Endothelial cell of umbilical vein (primary cell): Measurements from ENCODE around the gene MED12L. TPM values are rescaled to one million over a fixed set of nuclear protein-coding genes. Genes with fewer than 3 reads are reported as not detected.

Source experiments
- BruUV-seq: library from RNA; stranded (reverse); fragments of 400-500 nt; replicated peaks from 2 replicates; lab custom pipeline; 2021; lab: Mats Ljungman, UMichigan
- CTCF ChIA-PET: fragments of 300-600, 350-600 bp; sonication (Branson Sonifier 250); formaldehyde crosslinking; loops from one replicate; lab custom pipeline; 2021; ENCODE audit warnings: antibody characterized with exemption, inconsistent platforms; lab: Charles Lee
- POLR2A ChIA-PET: fragments of 300-600, 350-600 bp; sonication (Branson Sonifier 250); formaldehyde crosslinking; loops from one replicate; lab custom pipeline; 2021; ENCODE audit warnings: antibody characterized with exemption, inconsistent platforms; lab: Charles Lee
- DNase-seq: peaks from one replicate; pipeline ENCODE4 v3.0.0-alpha.2; 2011; ENCODE audit warnings: low read depth, low spot score
- FAIRE-seq: peaks from 2 replicates; lab custom pipeline; 2011; peaks lifted over from hg19 to GRCh38; lab: Jason Lieb, UNC
- H2AFZ ChIP-seq: 2 replicates; pipeline ENCODE4 v1.6.0; 2012; ENCODE audit warnings: low read depth, low read length, control low read depth, inconsistent platforms
- H3K27ac ChIP-seq: 2 replicates; pipeline ENCODE4 v1.5.1; 2011; ENCODE audit warnings: low read depth, mild to moderate bottlenecking, control low read depth, low read length, moderate library complexity; ENCODE audit not compliant: insufficient read depth
- H3K27me3 ChIP-seq, 2 experiments: 2 replicates each; pipeline versions ENCODE4 v1.6.0 to v1.6.1; 2011; ENCODE audit warnings: low read length in 2 of 2, mixed read lengths in 1 of 2; ENCODE audit not compliant: control insufficient read depth in 2 of 2, insufficient read depth in 2 of 2
- H3K36me3 ChIP-seq, 2 experiments: 2 replicates in 1 of 2; 3 replicates in 1 of 2; pipeline ENCODE4 v1.5.1; 2011; ENCODE audit warnings: low read length in 2 of 2, mild to moderate bottlenecking in 1 of 2, moderate library complexity in 1 of 2; ENCODE audit not compliant: control insufficient read depth in 2 of 2, insufficient read depth in 2 of 2; ENCODE audit errors: extremely low read depth in 1 of 2
- H3K4me1 ChIP-seq: 3 replicates; pipeline ENCODE4 v1.5.1; 2011; ENCODE audit warnings: mild to moderate bottlenecking, low read length; ENCODE audit not compliant: control insufficient read depth, insufficient read depth; ENCODE audit errors: extremely low read depth
- H3K4me2 ChIP-seq: 2 replicates; pipeline ENCODE4 v1.6.1; 2011; ENCODE audit warnings: low read length, control low read depth, mixed read lengths; ENCODE audit not compliant: insufficient read depth
- H3K4me3 ChIP-seq, 3 experiments: fragments of 200-600 bp in 1 of 3; sonication (generic), shearing (Covaris generic) in 1 of 3; replicated peaks in 1 of 3; 2 replicates each; pipeline ENCODE4 v1.5.1; 2011 to 2016; ENCODE audit warnings: control low read depth in 3 of 3, low read length in 3 of 3, mild to moderate bottlenecking in 2 of 3, inconsistent platforms in 1 of 3, low read depth in 1 of 3, moderate library complexity in 1 of 3; ENCODE audit not compliant: insufficient read depth in 1 of 3
- H3K79me2 ChIP-seq: 2 replicates; pipeline ENCODE4 v1.6.0; 2012; ENCODE audit warnings: low read length, inconsistent platforms; ENCODE audit not compliant: control insufficient read depth, insufficient read depth
- H3K9ac ChIP-seq: replicated peaks from 2 replicates; pipeline ENCODE3; 2011; ENCODE audit warnings: low read length, control low read depth; ENCODE audit not compliant: insufficient read depth; ENCODE audit errors: extremely low read depth
- H3K9me1 ChIP-seq: replicated peaks from 3 replicates; pipeline ENCODE4 v1.6.0; 2011; ENCODE audit warnings: mild to moderate bottlenecking, low read length; ENCODE audit not compliant: control insufficient read depth, insufficient read depth; ENCODE audit errors: extremely low read depth
- H3K9me3 ChIP-seq: replicated peaks from 2 replicates; pipeline ENCODE4 v1.5.1; 2012; ENCODE audit warnings: low read length, inconsistent platforms; ENCODE audit not compliant: control insufficient read depth, insufficient read depth
- H4K20me1 ChIP-seq: replicated peaks from 2 replicates; pipeline ENCODE3; 2011; ENCODE audit warnings: mild to moderate bottlenecking, low read length; ENCODE audit not compliant: control insufficient read depth, insufficient read depth; ENCODE audit errors: extremely low read depth
- EZH2 ChIP-seq: IDR thresholded peaks from 2 replicates; pipeline ENCODE4 v1.6.1; 2012; ENCODE audit warnings: borderline replicate concordance, low read depth, mild to moderate bottlenecking, moderate library complexity, low read length, inconsistent platforms; ENCODE audit not compliant: severe bottlenecking
- FOS ChIP-seq: IDR thresholded peaks from 2 replicates; pipeline ENCODE4 v1.6.1; 2011; ENCODE audit warnings: mild to moderate bottlenecking, low read length, moderate library complexity, borderline replicate concordance; ENCODE audit not compliant: insufficient read depth
- GATA2 ChIP-seq: IDR thresholded peaks from 2 replicates; pipeline ENCODE4 v1.7.0; 2011; ENCODE audit warnings: low read depth, mild to moderate bottlenecking, moderate library complexity, mixed read lengths, low read length; ENCODE audit not compliant: insufficient read length, insufficient read depth
- JUN ChIP-seq: IDR thresholded peaks from 2 replicates; pipeline ENCODE4 v1.6.1; 2011; ENCODE audit warnings: borderline replicate concordance, low read depth; ENCODE audit not compliant: insufficient read length, insufficient read depth
- MAX ChIP-seq: IDR thresholded peaks from 2 replicates; pipeline ENCODE4 v1.6.1; 2011; ENCODE audit not compliant: insufficient read depth, insufficient read length
- MYC ChIP-seq: IDR thresholded peaks from one replicate; pipeline ENCODE4 v1.6.1; 2011; ENCODE audit warnings: mild to moderate bottlenecking, low read depth, low read length
- POLR2A ChIP-seq: IDR thresholded peaks from 2 replicates; pipeline ENCODE4 v1.6.1; 2012; ENCODE audit warnings: low read depth, mild to moderate bottlenecking, control low read depth, low read length
- POLR2AphosphoS5 ChIP-seq: IDR thresholded peaks from 2 replicates; pipeline ENCODE4 v1.6.1; 2012; ENCODE audit warnings: low read depth, mild to moderate bottlenecking, control low read depth, low read length, moderate library complexity; ENCODE audit not compliant: insufficient read depth
- dilution Hi-C: fragments of 300-500 bp; cut with MboI; formaldehyde crosslinking; loops from one replicate; pipeline ENCODE4 v1.15.0; 2019; ENCODE audit warnings: low sequenced_read_pairs; ENCODE audit not compliant: extremely low pct_ligation_motif_present
- intact Hi-C: fragments of 100-400 bp; cut with micrococcal nuclease; formaldehyde crosslinking; loops from one replicate; pipeline ENCODE4 v1.10.0; 2022
- polyA plus RNA-seq, 4 experiments: library from polyadenylated mRNA; depleted of rRNA in 3 of 4; stranded (reverse) in 3 of 4; unstranded in 1 of 4; fragments of >200 nt; gene quantifications; 2 replicates each; pipeline versions ENCODE4 v1.2.1 to v1.2.3, GENCODE V29; 2011 to 2012; ENCODE audit warnings: missing spikeins in 1 of 4
- total RNA-seq: library from RNA; stranded (reverse); gene quantifications from 2 replicates; pipeline ENCODE4 v1.2.3, GENCODE V29; 2021
- TF ChIP-seq, protein P1 (sequence below), 2 donors: IDR thresholded peaks; 1 replicate in 1 of 2; 2 replicates in 1 of 2; pipeline ENCODE4 v1.5.1; 2011; ENCODE audit warnings: low read length in 2 of 2, mild to moderate bottlenecking in 2 of 2, moderate library complexity in 2 of 2, control low read depth in 1 of 2, inconsistent platforms in 1 of 2, low read depth in 1 of 2; ENCODE audit not compliant: insufficient read depth in 1 of 2; ENCODE audit errors: extremely low read depth in 1 of 2

MED12L gene
- total and polyA plus RNA-seq, 2 donors (not counting 3 experiments of a cell fraction or from before 2014, with no cell fraction given): 0.03 to 0.27 TPM

- H3K36me3 ChIP-seq: no peaks in the 10 kb centered on the region
- intact Hi-C loops: no loop called here
- H3K79me2 ChIP-seq: no peaks in the 10 kb centered on the region
- no peak overlapping the region for H3K27ac ChIP-seq
- no peak overlapping the region for H2AFZ ChIP-seq
- no TSS peak for BruUV-seq
- no peak overlapping the region for H3K4me3 ChIP-seq
- DNase-seq: no peak
- ChIA-PET CTCF (no interaction called here), POLR2A (no interaction called here)
- H3K9me3 ChIP-seq: no peaks in the 10 kb centered on the region
- no peak overlapping the region for H3K9ac ChIP-seq
- FAIRE-seq: no peak
- H3K9me1 ChIP-seq: no peaks in the 10 kb centered on the region
- H3K27me3 ChIP-seq: no peaks in the 10 kb centered on the region
- dilution Hi-C loops: no loop called here
- no peaks in the 10 kb centered on the region for H4K20me1 ChIP-seq
- TF ChIP-seq POLR2A (no peak), EZH2 (no peak), JUN (no peak), FOS (no peak), MYC (no peak), POLR2AphosphoS5 (no peak), GATA2 (no peak), MAX (no peak)
- TF ChIP-seq, protein P1, sequence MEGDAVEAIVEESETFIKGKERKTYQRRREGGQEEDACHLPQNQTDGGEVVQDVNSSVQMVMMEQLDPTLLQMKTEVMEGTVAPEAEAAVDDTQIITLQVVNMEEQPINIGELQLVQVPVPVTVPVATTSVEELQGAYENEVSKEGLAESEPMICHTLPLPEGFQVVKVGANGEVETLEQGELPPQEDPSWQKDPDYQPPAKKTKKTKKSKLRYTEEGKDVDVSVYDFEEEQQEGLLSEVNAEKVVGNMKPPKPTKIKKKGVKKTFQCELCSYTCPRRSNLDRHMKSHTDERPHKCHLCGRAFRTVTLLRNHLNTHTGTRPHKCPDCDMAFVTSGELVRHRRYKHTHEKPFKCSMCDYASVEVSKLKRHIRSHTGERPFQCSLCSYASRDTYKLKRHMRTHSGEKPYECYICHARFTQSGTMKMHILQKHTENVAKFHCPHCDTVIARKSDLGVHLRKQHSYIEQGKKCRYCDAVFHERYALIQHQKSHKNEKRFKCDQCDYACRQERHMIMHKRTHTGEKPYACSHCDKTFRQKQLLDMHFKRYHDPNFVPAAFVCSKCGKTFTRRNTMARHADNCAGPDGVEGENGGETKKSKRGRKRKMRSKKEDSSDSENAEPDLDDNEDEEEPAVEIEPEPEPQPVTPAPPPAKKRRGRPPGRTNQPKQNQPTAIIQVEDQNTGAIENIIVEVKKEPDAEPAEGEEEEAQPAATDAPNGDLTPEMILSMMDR (IDR thresholded peaks at IDR 0.05; ENCODE audit: extremely low read depth in 1 of 2, insufficient read depth in 1 of 2, low read depth in 1 of 2, low read length in 2 of 2): no peak
- H3K4me1 ChIP-seq: no peaks in the 10 kb centered on the region
- no peak overlapping the region for H3K4me2 ChIP-seq
These were observed 230.4 kb downstream of the MED12L start for GRCh38 chr3:151315846-151316245.
